ENCODE results near the gene CAPN6. TPM values are rescaled to one million over a fixed set of nuclear protein-coding genes. Genes with fewer than 3 reads are reported as not detected.

The CAPN6 gene, protein sequence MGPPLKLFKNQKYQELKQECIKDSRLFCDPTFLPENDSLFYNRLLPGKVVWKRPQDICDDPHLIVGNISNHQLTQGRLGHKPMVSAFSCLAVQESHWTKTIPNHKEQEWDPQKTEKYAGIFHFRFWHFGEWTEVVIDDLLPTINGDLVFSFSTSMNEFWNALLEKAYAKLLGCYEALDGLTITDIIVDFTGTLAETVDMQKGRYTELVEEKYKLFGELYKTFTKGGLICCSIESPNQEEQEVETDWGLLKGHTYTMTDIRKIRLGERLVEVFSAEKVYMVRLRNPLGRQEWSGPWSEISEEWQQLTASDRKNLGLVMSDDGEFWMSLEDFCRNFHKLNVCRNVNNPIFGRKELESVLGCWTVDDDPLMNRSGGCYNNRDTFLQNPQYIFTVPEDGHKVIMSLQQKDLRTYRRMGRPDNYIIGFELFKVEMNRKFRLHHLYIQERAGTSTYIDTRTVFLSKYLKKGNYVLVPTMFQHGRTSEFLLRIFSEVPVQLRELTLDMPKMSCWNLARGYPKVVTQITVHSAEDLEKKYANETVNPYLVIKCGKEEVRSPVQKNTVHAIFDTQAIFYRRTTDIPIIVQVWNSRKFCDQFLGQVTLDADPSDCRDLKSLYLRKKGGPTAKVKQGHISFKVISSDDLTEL
- total RNA-seq (not detected), total RNA-seq (0 to 0.12 (median 0) reads per million in 29 experiments)
- 0.24 TPM for total RNA-seq (2013)

DNA sequence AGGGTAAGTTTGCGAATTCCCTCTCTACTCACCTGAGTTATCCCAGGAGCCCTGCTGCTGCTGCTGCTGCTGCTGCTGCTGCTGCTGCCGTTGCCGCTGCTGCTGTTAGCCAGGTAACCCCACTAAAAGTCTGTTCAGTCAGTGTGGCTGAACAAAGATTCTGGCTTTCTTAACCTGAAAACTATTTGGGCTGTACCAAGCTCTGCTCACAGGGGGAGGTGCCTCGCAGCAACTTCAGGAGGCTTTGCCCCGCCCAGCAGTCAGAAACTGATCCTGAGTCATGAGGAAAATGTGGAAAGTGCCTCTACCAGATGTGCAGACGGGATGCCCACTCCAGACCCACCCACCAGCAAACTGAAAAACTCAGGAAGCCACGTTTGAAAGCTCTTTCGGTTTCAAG is at the start of gene CAPN6:
CAPN6 (minus strand) TSS at position 145 of the 400 bp plus-strand sequence. CDS start 6,547 bp downstream, outside the sequence.
- POLR2A ChIA-PET: no interaction called here
- no peaks in the 10 kb centered on the region for H3K36me3 Mint-ChIP-seq

DNA sequence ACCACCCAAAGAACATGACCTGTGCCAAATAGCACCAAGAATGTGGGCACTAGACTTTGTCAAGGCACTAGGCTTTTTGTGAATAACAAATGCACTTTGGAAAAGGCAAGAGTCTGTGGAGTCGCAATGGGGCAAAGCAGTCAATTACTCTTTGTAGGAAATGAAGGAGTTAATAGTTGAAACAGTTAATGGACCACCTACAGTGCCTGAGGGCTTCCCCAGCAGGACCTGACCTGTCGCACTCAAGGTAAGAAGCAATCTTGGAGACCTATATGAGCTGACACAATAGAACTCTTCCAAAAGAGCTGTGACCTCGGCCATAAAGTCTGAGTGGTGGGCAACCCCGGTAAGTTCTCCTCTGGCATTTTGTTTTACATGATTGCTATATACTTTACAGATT is 49.2 kb upstream of the CAPN6 start:
- ATAC-seq (replicated peaks in 1 of 4): no peak
- Histone ChIP-seq H3K4me1 (ENCODE audit: control insufficient read depth in 1 of 2, extremely low read depth in 1 of 2, insufficient read depth in 2 of 2, low read length in 2 of 2) (no peaks in the 10 kb centered on the region), H3K27me3 (replicated peaks in 1 of 2; ENCODE audit: control insufficient read depth in 2 of 2, extremely low read depth in 1 of 2, insufficient read depth in 2 of 2, low read length in 1 of 2) (no peaks in the 10 kb centered on the region), H3K9me3 (no peaks in the 10 kb centered on the region), H3K36me3 (ENCODE audit: control insufficient read depth in 2 of 2, extremely low read depth in 1 of 2, insufficient read depth in 1 of 2, low read length in 1 of 2) (no peaks in the 10 kb centered on the region), H3K27ac (ENCODE audit: low read length) (no peak overlapping the region), H3K4me3 (ENCODE audit: control insufficient read depth in 1 of 2, extremely low read depth in 1 of 2, low read length in 1 of 2) (no peak overlapping the region)
- DNase-seq: no peak
- Mint-ChIP-seq H3K9me3 (no peaks in the 10 kb centered on the region), H3K36me3 (no peaks in the 10 kb centered on the region), H3K4me3 (no peak overlapping the region), H3K27ac (no peak overlapping the region), H3K27me3 (peaks cover 0 to 15% of the 10 kb centered on the region in 2 donors), H3K4me1 (no peaks in the 10 kb centered on the region)
- WGBS (ENCODE audit: insufficient coverage): no CpG with 5 or more reads among the region's 4 CpGs
- ChIA-PET CTCF (no interaction called here), POLR2A (no interaction called here)

More for the DNA sequence above, at the start of gene CAPN6:
- CTCF ChIA-PET: no interaction called here
- H3K27me3 Mint-ChIP-seq: peaks cover 1 to 41% of the 10 kb centered on the region in 2 donors
- Histone ChIP-seq H3K4me1 (ENCODE audit: control insufficient read depth in 1 of 2, extremely low read depth in 1 of 2, insufficient read depth in 2 of 2, low read length in 2 of 2) (no peaks in the 10 kb centered on the region), H3K27ac (ENCODE audit: low read length) (no peak within 1 kb of the TSS), H3K36me3 (ENCODE audit: control insufficient read depth in 2 of 2, extremely low read depth in 1 of 2, insufficient read depth in 1 of 2, low read length in 1 of 2) (no peaks in the 10 kb centered on the region), H3K27me3 (replicated peaks in 1 of 2; ENCODE audit: control insufficient read depth in 2 of 2, extremely low read depth in 1 of 2, insufficient read depth in 2 of 2, low read length in 1 of 2) (no peaks in the 10 kb centered on the region), H3K4me3 (ENCODE audit: control insufficient read depth in 1 of 2, extremely low read depth in 1 of 2, low read length in 1 of 2) (no peak within 1 kb of the TSS), H3K9me3 (no peaks in the 10 kb centered on the region)
- no peak for ATAC-seq (replicated peaks in 1 of 4)
- H3K4me3 Mint-ChIP-seq: no peak within 1 kb of the TSS
- H3K27ac Mint-ChIP-seq: no peak within 1 kb of the TSS
- no peaks in the 10 kb centered on the region for H3K9me3 Mint-ChIP-seq
- WGBS (ENCODE audit: insufficient coverage): no CpG with 5 or more reads among the region's 8 CpGs
- peaks cover 0 to 2% (median 0%) of the 10 kb centered on the region in 3 donors for H3K4me1 Mint-ChIP-seq
- DNase-seq: no peak

DNA sequence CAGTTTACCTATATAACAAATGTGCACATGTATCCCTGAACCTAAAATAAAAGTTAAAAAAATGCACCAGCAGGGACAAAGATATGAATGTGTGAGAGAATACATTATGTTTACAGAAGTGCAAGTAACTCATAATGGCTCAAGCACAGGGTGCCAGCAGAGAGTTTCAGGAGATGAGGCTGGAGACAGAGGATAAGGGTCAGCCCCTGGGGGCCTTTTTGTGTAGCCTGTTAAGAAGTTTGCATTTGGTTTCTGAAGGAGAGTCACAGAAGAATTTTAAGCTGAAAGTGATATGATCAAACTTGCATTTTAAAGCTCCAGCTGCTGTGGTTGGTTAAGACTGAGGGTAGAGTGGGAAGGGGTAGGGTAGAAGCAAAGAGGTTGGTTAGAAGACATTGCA is 48.6 kb upstream of the CAPN6 start:
- no peak for DNase-seq
- Histone ChIP-seq H3K27me3 (replicated peaks in 1 of 2; ENCODE audit: control insufficient read depth in 2 of 2, extremely low read depth in 1 of 2, insufficient read depth in 2 of 2, low read length in 1 of 2) (no peaks in the 10 kb centered on the region), H3K9me3 (no peaks in the 10 kb centered on the region), H3K4me1 (ENCODE audit: control insufficient read depth in 1 of 2, extremely low read depth in 1 of 2, insufficient read depth in 2 of 2, low read length in 2 of 2) (no peaks in the 10 kb centered on the region), H3K27ac (ENCODE audit: low read length) (no peak overlapping the region), H3K36me3 (ENCODE audit: control insufficient read depth in 2 of 2, extremely low read depth in 1 of 2, insufficient read depth in 1 of 2, low read length in 1 of 2) (no peaks in the 10 kb centered on the region), H3K4me3 (ENCODE audit: control insufficient read depth in 1 of 2, extremely low read depth in 1 of 2, low read length in 1 of 2) (no peak overlapping the region)
- H3K4me3 Mint-ChIP-seq: no peak overlapping the region
- ATAC-seq (replicated peaks in 1 of 4): no peak
- H3K36me3 Mint-ChIP-seq: no peaks in the 10 kb centered on the region
- POLR2A ChIA-PET: no interaction called here
- H3K4me1 Mint-ChIP-seq: no peaks in the 10 kb centered on the region
- H3K27me3 Mint-ChIP-seq: peaks cover 0 to 15% of the 10 kb centered on the region in 2 donors
- CTCF ChIA-PET: no interaction called here
- H3K27ac Mint-ChIP-seq: no peak overlapping the region
- H3K9me3 Mint-ChIP-seq: no peaks in the 10 kb centered on the region

DNA sequence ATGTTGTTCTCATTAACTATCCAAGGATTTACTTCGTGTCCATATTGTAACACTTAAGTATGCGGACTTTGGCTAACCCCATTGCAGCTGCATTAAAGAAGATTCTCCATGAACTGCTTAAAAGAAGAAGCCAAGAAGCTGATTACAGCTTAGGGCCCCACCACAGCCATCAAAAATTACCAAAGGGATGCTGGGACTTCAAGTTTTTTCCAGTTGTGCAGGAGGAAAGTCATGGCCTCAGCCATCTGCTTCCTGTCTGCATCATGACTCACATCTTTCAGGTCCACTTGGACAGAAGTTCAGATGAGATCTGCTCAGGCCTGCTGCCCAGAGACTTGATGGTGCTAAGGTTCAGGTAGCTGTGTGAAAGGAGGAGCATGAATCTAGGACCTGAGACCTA is 38.8 kb upstream of the CAPN6 start:
- H3K36me3 Mint-ChIP-seq: no peaks in the 10 kb centered on the region
- Histone ChIP-seq H3K4me1 (ENCODE audit: control insufficient read depth in 1 of 2, extremely low read depth in 1 of 2, insufficient read depth in 2 of 2, low read length in 2 of 2) (no peaks in the 10 kb centered on the region), H3K36me3 (ENCODE audit: control insufficient read depth in 2 of 2, extremely low read depth in 1 of 2, insufficient read depth in 1 of 2, low read length in 1 of 2) (no peaks in the 10 kb centered on the region), H3K4me3 (ENCODE audit: control insufficient read depth in 1 of 2, extremely low read depth in 1 of 2, low read length in 1 of 2) (no peak overlapping the region), H3K27me3 (replicated peaks in 1 of 2; ENCODE audit: control insufficient read depth in 2 of 2, extremely low read depth in 1 of 2, insufficient read depth in 2 of 2, low read length in 1 of 2) (no peaks in the 10 kb centered on the region), H3K27ac (ENCODE audit: low read length) (no peak overlapping the region), H3K9me3 (no peaks in the 10 kb centered on the region)
- no peak overlapping the region for H3K27ac Mint-ChIP-seq
- WGBS (ENCODE audit: insufficient coverage): no CpG with 5 or more reads among the region's 2 CpGs
- ChIA-PET CTCF (no interaction called here), POLR2A (no interaction called here)
- H3K27me3 Mint-ChIP-seq: peaks cover 0 to 34% of the 10 kb centered on the region in 2 donors
- DNase-seq (no peak), ATAC-seq (replicated peaks in 1 of 4) (no peak)
- peaks cover 0 to 4% (median 2%) of the 10 kb centered on the region in 3 donors for H3K9me3 Mint-ChIP-seq
- no peaks in the 10 kb centered on the region for H3K4me1 Mint-ChIP-seq
- no peak overlapping the region for H3K4me3 Mint-ChIP-seq

DNA sequence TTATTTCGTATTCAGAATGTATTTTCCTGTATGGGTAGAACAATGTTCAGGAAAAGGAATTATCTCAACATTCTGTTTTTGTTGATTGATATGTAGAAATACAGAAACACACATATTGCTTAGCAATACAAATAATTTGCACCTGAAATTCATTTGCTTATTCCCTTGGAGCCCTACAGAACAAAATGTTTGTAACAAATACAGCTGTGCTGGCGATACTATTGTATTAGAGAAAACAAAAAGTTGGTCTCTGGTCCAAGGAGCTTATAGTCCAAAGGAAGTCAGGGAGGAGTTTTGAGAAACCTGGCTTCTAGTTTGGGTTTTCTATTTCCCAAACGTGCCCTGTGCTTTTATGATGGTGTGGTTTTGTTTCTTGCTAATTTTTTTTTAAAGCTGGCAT is 37.8 kb upstream of the CAPN6 start:
- Histone ChIP-seq H3K4me3 (ENCODE audit: control insufficient read depth in 1 of 2, extremely low read depth in 1 of 2, low read length in 1 of 2) (no peak overlapping the region), H3K36me3 (ENCODE audit: control insufficient read depth in 2 of 2, extremely low read depth in 1 of 2, insufficient read depth in 1 of 2, low read length in 1 of 2) (no peaks in the 10 kb centered on the region), H3K27ac (ENCODE audit: low read length) (no peak overlapping the region), H3K9me3 (no peaks in the 10 kb centered on the region), H3K4me1 (ENCODE audit: control insufficient read depth in 1 of 2, extremely low read depth in 1 of 2, insufficient read depth in 2 of 2, low read length in 2 of 2) (no peaks in the 10 kb centered on the region), H3K27me3 (replicated peaks in 1 of 2; ENCODE audit: control insufficient read depth in 2 of 2, extremely low read depth in 1 of 2, insufficient read depth in 2 of 2, low read length in 1 of 2) (no peaks in the 10 kb centered on the region)
- no CpG with 5 or more reads among the region's 3 CpGs for WGBS (ENCODE audit: insufficient coverage)
- Mint-ChIP-seq H3K4me3 (no peak overlapping the region), H3K27me3 (peaks cover 0 to 31% of the 10 kb centered on the region in 2 donors), H3K4me1 (no peaks in the 10 kb centered on the region), H3K36me3 (no peaks in the 10 kb centered on the region), H3K9me3 (peaks cover 0 to under 1% (median 0%) of the 10 kb centered on the region in 3 donors), H3K27ac (no peak overlapping the region)
- ChIA-PET CTCF (no interaction called here), POLR2A (no interaction called here)
- ATAC-seq (replicated peaks in 1 of 4) (no peak), DNase-seq (no peak)

DNA sequence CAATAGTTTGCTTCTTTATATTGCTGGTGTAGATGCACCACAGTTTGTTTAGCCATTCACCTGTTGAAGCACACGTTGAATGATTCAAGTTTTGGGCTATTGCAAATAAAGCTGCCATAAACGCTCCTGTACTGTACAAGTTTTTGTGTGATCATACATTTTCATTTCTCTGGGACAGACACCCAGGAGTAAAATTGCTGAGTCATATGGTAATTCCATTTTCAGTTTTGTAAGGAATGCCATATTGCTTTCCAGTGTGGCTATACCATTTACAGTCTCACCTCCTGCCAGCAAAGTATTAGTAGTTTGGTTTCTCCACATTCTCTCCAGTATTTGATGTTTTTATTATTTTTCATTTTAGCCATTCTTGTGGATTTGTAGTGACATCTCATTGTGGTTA is 32.0 kb upstream of the CAPN6 start:
- Histone ChIP-seq H3K4me3 (ENCODE audit: control insufficient read depth in 1 of 2, extremely low read depth in 1 of 2, low read length in 1 of 2) (no peak overlapping the region), H3K27ac (ENCODE audit: low read length) (no peak overlapping the region), H3K9me3 (no peaks in the 10 kb centered on the region), H3K36me3 (ENCODE audit: control insufficient read depth in 2 of 2, extremely low read depth in 1 of 2, insufficient read depth in 1 of 2, low read length in 1 of 2) (no peaks in the 10 kb centered on the region), H3K4me1 (ENCODE audit: control insufficient read depth in 1 of 2, extremely low read depth in 1 of 2, insufficient read depth in 2 of 2, low read length in 2 of 2) (no peaks in the 10 kb centered on the region), H3K27me3 (replicated peaks in 1 of 2; ENCODE audit: control insufficient read depth in 2 of 2, extremely low read depth in 1 of 2, insufficient read depth in 2 of 2, low read length in 1 of 2) (no peaks in the 10 kb centered on the region)
- peaks cover 0 to 14% of the 10 kb centered on the region in 2 donors for H3K27me3 Mint-ChIP-seq
- CTCF ChIA-PET: no interaction called here
- no peaks in the 10 kb centered on the region for H3K36me3 Mint-ChIP-seq
- no peaks in the 10 kb centered on the region for H3K9me3 Mint-ChIP-seq
- POLR2A ChIA-PET: no interaction called here
- no peaks in the 10 kb centered on the region for H3K4me1 Mint-ChIP-seq
- no CpG with 5 or more reads among the region's 2 CpGs for WGBS (ENCODE audit: insufficient coverage)
- no peak overlapping the region for H3K4me3 Mint-ChIP-seq
- no peak for ATAC-seq (replicated peaks in 1 of 4)
- DNase-seq: no peak
- H3K27ac Mint-ChIP-seq: no peak overlapping the region

Data from T-cell (primary cell).